ENCODE results near the gene JMJD6. TPM values are rescaled to one million over a fixed set of nuclear protein-coding genes. Genes with fewer than 3 reads are reported as not detected.
"Not testable (repeated sequence)": the region's sequence is repeated elsewhere in the genome, so short reads cannot be mapped to it uniquely, and the experiment has no call there.

JMJD6 gene
- total RNA-seq, 2 donors from 2014 or later = 27.2 to 31.3 TPM

DNA sequence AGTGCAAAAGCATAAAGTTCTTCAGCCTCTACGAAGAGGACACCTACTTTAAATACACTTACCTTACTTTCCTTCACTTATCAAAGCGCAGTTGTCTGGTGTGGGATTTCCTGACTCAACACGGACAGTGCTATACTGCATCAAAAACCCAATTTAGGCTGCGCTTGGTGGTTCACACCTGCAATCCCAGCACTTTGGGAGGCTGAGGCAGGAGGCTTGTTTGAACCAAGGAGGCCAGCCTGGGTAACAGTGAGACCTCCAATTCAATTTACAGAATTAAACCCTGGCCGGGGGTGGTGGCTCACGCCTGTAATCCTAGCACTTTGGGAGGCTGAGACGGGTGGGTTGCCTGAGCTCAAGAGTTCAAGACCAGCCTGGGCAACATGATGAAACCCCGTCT is 4.1 kb downstream of the JMJD6 start:
- DNase-seq = no peak
- intact Hi-C loops (cut with DNase I, micrococcal nuclease) = no loop called here
- ATAC-seq = no peak

DNA sequence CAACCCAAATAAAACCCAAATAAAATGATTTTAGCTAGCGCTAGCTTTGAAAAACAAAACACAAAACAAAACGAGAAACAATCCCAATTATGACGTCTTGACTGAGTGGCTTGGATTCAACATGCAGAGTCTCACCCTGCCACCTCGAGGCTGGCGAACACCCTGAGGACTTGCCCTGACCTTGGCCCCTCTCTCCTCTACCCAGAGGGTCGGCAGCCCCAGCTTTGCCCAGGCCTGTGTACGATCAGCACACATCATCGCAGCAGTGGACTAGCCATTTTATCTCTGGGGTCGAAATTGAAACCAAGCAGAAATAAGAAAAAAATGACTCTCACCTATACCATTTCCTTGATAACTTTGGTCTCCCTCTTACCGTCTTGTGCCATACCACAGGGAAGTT is 4.9 kb downstream of the JMJD6 start:
- ATAC-seq (no peak), DNase-seq (no peak)
- intact Hi-C loops (cut with DNase I, micrococcal nuclease) = no loop called here

DNA sequence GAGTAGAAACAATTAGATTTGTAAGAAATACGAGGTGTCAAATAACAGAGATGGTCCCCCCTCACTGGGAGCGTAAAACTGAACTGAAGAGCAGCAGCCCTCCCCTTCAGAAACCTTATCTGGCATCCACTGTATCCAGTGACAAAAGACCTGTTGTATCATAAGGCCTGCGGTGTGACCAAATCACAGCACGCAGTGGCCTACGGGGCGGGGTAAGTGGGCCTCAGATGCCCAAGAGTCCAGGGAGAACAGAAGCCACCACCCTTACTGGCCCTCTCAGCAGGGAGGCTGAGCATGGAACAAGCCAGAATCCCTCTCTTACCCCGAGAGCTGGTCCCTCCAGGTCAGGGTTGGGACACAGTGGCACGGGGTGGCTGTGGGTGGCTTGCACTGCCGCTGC is 5.5 kb downstream of the JMJD6 start:
- intact Hi-C loops (cut with DNase I, micrococcal nuclease) = no loop called here
- DNase-seq (no peak), ATAC-seq (no peak)

DNA sequence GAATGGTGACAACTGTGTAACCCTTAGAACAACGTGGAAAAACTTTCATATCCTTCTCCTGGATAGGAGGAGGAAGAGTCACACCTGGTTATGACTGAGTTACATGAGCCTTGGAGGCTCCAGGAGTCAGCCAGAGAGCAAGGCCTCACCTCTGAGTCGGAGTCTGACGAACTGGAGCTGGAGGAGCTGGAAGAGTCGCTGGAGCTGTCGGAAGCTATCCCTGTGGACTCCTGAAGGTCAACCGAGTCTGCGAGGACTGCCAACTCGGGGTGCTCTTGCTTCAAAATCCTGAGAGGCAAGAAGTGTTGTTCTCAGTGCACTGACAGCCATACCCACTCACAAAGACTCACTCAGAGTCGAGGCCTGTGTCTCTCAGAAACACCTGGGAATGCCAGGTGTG is 6.2 kb downstream of the JMJD6 start:
- intact Hi-C loops (cut with DNase I, micrococcal nuclease) = no loop called here
- ATAC-seq (no peak), DNase-seq (no peak)

DNA sequence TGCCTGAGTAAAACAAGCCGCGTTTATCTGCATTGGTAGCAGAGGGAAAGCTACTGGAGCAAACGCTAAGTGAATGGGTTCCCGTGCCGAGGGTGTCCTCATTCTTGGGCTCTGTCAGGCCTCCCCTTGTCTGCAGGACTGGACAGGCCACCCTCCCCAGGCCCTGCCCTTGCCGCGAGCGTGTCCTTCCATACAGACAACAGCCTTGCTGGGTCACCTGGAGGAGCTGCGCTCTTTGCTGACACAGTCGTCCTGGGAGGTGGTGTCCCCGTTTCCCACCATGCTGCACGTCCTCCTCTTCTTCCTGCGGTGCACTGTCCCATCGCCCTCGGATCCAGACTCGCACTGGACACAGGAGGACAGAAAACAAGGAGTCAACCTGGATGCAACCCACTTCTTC is 7.9 kb downstream of the JMJD6 start:
- DNase-seq (no peak), ATAC-seq (no peak)
- intact Hi-C loops (cut with DNase I, micrococcal nuclease) = loop anchor here in 1 of 2 donors (5.0 kb wide), 1 partner anchor 161 kb away; no protein-coding TSS in a partner anchor

DNA sequence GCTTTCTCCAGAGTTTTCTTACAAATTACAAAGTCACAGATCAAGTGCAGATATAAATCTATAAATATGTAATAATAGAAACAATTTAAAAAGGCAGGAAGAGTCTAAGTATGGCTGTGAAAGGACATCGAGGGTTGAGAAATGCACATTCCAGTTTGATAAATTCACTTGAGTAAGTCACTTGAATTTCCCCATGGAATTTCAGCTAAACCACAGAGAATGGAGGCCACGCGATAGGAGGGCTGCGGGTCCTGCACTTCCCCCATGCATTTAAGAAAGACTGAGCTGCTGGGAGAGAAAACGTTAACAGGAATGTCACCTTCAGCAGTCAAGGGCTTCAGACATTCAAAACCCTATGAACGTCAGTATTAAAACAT is 9.6 kb downstream of the JMJD6 start:
- ATAC-seq (no peak), DNase-seq (no peak)
- intact Hi-C loops (cut with DNase I, micrococcal nuclease) = loop anchor here in 1 of 2 donors (5.0 kb wide), 1 partner anchor 160 kb away; no protein-coding TSS in a partner anchor

DNA sequence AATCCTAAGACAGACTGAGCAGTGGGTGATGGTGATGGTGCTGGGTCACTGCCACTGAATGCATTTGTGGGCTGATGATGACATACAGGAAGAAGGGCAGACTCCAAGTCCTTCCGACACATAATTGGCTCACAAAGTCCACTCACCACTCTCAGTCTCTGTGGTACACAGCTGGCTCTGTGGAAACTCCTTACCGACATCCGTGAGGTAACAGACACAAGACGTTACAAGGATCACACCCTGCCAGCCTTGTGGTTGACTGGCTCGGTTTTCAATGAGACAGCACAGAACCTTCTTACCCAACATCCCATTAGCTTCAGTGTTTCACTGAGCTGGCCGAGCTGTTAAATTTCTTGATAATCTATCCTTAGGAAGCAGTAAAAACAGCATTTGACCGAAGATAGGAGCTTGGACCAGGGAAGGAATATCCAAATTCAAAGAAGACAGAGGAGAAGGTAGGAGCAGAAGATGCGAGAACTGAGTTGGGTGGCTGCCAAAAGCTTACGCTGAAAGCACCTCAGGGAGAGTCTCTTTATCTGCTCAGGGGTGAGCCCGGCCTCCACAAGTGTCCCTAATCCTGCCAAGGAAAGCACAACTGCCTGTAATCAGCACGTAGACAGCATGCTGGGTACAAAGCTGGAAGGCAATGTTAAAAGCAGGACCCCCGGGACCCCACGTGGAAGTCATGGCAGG is 10.1 kb downstream of the JMJD6 start:
- DNase-seq (no peak), ATAC-seq (peak; percentile 37)
- intact Hi-C loops (cut with DNase I, micrococcal nuclease) = loop anchor here in 1 of 2 donors (5.0 kb wide), 1 partner anchor 159 kb away; no protein-coding TSS in a partner anchor

DNA sequence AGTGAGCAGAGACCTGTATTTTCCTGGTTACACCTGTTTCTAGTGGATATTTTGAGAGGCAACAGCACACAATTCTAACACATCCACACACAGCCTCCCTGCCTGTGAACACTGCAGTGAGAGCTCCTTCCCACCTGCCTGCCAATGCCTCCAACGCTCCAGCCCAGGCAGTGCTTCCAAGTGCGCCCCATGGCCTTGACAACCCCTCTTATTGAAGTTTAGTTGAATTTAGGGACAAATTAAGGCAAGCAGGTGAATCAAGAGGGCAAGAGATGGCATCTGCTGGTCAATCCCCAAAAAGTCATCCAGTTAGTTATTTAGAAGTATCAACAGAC is 10.9 kb downstream of the JMJD6 start:
- DNase-seq = no peak
- intact Hi-C loops (cut with DNase I, micrococcal nuclease) = loop anchor here in 1 of 2 donors (5.0 kb wide), 1 partner anchor 158 kb away; no protein-coding TSS in a partner anchor
- no peak for ATAC-seq

DNA sequence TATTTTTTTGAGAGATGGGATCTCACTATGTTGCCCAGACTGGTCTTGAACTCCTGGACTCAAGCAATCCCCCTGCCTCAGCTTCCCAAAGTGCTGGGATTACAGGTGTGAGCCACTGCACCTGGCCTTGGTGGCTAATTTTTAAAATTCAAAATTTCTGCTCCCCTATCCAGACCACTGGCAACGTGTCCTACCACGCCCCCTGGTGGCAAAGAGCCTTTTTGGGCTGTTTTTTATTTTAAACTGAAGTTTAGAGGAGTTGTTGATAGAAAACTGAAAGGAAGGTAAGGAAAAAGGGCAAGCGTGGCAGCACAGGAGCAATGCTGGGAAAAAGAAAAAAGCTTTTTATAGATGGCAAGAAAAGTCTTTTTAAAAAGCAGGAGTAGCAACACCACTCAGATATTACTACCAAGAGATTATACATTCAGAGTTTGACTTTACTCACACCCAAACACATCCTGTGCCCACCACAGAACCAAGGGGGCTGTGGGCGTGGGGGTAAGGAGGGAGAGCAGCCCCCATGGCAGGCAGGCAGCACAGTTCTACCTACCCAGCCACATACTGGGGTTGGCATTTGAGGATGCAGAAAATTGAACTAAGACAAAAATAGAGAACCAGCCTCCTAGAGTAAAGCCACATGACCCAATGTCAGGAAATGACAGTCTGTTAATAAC is 11.4 kb downstream of the JMJD6 start:
- peak in 1 of 2 donors; percentile 83 for DNase-seq
- ATAC-seq = no peak
- intact Hi-C loops (cut with DNase I, micrococcal nuclease) = loop anchor here in 1 of 2 donors (5.0 kb wide), 1 partner anchor 158 kb away; no protein-coding TSS in a partner anchor

DNA sequence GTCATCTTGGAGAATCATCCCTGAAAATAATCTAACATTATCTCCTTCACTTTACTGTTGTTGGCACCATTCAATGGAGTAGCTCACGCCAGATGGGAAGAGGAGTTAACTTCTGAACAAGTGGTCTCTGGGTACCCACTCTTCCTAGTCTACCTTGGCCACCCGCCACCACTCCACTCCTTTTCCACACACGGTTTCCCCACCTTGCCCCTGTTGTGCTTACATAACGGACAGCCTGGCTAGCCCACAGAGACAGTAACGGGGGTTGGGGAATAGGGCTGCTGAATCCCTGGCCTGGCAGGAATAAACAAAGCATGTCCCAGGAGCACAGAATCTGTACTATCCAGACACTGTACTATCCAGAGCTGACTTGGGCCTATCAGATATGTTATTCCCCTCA is 12.1 kb downstream of the JMJD6 start:
- DNase-seq (no peak), ATAC-seq (no peak)
- intact Hi-C loops (cut with DNase I, micrococcal nuclease) = no loop called here

DNA sequence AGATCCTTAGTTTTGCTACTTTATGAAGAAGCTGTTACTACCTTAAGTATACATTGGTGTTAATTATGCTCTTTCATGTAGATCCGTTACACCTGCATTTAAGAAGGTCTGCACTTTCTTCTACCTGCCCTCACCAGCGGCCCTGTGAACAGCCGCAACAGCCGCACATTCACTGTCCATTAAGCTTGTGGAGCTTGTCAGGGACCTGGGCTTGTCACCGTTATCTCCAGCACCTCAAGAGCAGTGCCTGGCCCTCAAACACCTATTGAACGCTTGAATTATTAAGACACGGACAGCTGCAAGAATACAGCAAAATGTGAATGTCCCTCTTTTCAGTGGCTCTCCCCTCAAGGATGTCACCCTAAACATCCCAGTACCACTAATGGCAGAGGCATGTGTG is 12.6 kb downstream of the JMJD6 start:
- no peak for DNase-seq
- intact Hi-C loops (cut with DNase I, micrococcal nuclease) = no loop called here
- ATAC-seq = no peak

DNA sequence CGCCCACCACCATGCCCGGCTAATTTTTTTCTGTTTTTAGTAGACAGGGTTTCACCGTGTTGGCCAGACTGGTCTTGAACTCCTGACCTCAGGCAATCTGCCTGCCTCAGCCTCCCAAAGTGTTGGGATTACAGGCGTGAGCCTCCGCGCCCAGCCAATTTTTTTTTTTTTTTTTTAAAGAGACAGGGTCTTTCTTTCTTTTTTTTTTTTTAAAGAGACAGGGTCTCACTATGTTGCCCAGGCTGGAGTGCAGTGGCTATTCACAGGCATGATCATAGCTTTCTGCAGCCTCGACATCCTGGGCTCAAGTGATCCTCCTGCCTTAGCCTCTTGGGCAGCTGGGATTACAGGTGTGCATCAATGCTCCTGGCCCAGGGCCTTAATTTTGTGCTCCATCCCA is 14.1 kb downstream of the JMJD6 start:
- intact Hi-C loops (cut with DNase I, micrococcal nuclease); DNase-seq; ATAC-seq: not testable (repeated sequence)

DNA sequence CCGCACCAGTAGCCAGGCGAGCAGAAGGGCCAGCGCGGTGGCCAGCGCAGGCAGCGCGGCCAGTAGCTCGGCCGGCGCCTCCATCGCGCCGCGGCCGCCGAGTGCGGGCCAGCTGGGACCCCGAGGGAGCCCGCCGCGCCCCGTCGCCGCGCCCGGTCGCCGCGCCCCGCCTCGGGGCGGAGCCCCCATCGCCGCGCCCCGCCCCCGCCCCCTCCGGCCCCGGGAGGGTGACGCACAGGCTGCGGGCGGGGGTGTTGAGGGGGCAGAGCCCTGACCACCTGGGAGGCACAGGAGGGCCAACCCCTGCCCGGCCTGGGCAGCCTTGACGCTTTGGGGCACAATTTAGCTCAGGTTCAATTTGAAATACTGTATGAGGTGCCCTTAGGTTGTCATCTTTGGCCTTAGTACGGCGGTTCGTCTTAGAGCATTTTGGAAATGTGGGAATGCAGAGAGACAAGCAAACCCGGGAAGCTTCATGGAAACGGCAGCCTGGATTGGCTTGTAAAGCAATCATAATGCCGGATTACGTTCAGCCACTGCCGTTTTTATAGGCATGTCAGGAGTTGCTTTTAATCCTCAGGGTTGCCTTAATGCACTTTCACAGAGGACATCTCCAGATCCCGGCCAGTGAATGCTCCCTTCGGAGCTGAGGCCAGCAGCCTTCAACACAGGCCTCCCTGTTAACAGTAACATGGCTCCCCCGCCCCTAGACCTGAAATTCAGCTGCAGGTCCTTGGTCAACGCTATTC is 15.4 kb downstream of the JMJD6 start, which contains the start of gene MXRA7:
TSS of gene MXRA7 (minus strand) at position 103 of the 749 bp plus-strand sequence. CDS start at position 84, 19 bp downstream.
- intact Hi-C loops (cut with DNase I, micrococcal nuclease) = no loop called here
- peak; percentile 65 to 72 for DNase-seq
- ATAC-seq = peak; percentile 78

DNA sequence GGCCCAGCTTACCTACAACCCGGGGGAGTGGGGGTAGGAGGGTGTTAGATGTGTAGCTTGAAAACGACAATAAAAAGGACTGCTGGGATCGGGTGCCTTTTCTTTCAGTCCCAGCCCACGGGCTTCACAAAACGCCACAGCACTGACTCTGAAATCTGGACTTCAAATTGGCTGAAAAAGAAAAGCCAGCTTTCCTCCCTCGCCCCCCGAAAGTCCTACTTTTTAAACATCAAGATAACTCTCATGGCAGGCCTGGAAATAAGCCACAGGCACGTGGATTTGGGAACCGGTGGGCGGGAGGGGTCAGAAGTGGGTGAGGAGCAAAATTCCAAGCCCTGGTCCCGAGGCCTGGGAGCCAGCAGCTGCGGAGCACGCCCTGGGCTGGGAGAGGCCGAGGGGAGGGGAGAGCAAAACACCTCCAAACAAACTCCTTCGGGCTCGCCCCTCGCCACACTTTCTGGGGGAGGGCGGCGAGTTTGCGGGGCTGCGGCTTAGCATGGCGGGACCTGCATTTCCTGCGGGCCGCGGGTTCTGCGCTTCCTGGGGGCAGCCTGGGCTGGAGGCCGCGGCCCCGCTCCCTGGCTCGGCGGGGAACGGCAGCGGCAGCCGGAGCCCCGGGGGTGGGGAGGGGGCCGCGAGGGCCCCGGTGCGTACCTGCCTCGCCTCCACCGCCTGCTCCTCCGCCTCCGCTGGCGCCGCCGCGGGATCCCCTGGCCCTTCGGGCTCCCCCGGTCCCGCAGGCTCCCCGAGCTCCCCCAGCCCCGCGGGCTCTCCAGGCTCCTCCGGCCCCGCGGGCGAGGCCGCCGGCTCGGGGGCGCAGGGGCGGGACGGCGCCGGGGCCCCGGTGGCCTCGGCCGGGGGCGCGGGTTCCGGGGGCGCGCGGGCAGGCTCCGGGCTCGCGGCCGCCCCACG is 16.2 kb downstream of the JMJD6 start:
- intact Hi-C loops (cut with DNase I, micrococcal nuclease) = not testable (repeated sequence)
- DNase-seq (peak in 1 of 2 donors; percentile 28), ATAC-seq (peak; percentile 28)

DNA sequence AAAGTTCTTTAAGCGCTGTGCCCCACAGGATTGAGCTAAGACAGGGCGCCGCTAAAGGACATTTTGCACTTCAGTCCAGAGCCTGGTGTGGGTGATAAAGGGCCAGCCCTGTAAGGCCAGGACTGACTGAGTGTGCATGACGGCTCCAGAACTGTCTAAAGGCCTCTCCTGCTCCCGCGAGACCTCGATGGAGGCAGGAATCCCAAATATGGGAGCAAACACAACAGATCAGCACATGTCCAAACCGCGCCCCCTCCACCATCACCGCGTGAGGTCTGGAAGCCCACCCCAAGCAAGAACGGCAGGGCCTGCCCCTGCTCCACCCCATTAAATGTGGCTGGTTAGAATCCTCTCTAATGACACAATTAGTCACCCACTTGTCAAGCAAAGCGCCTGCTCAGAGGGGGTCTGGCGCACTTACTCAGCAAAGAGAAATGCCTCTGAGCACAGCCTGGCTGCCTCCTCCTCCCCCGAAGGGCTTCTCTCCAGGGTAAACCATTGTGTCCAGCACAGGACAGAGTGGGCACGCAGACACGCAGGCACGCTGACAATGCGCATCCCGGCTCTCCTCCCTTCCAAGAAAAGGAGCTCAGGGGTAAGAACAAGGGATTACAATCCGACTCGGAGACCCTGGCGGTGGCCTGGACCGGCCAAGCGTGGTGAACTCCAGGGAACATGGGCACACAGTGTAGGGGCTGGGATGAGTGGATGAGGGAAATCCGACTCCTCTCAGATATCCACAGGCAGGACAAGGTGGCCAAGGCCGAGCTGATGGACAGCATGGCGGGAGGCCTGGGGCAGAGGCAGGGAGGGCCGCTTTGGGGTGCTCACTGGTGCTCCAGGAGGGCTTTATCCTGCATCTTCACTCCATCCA is 17.1 kb downstream of the JMJD6 start:
- intact Hi-C loops (cut with DNase I, micrococcal nuclease) = no loop called here

DNA sequence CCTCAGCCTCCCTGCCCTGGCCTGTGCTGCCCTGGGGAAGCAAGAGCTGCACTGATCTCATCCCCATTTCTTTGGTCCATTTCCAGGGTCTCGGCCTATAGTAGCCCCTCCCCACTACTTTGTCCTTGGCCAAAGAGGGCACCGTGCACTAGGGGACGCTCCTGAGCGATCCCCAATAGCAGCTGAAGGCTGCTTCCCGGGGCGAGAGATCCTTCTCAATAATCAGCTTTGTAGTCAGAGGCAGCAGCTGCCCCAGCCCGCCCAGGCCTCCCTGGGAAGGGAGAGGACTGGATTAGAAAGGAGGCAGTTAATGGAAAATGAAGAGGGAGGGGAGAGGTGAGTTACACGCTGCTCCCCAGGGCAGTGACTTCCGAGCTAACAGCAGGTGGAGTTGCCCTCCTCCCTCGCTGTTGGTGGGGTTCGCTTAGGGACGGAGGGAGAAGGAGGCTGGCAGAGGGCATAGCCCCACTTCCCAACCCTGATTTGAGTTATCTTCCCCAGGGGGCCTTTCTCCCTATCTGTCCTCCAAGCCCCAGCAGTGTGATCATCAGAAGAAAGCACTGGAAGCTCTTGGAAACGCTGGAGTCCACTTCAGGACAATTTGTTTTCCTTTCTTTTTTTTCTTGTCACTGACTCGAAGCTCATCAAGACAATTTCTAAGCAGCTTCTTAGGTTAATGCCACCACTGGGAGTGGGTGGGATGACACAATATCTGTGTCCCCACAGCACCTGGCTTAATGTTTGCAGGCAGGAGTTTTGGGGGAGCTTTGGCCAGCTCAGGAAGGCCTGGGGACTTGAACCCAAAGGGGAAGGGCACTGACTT is 18.2 kb downstream of the JMJD6 start:
- no peak for DNase-seq
- no peak for ATAC-seq
- intact Hi-C loops (cut with DNase I, micrococcal nuclease) = no loop called here

More for the DNA sequence above, 17.1 kb downstream of the JMJD6 start:
- DNase-seq (peak; percentile 57 to 84), ATAC-seq (peak; percentile 27)

DNA sequence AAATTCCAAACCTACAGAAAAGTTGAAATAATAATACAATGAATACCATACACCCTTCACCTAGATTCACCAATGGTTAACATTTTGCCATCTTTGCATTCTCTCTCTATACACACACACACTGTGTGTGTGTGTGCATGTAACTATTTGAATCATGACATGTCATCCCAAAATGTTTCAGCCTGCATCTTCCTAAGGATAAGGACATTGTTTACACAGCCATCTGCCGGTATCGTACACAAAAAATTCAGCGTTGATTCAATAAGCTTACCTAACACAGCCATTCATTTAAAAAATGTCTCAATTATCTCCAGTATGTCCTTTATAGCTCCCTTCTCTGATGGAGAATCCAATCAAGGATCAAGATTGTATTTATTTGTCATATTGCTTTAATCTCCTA is 19.6 kb downstream of the JMJD6 start:
- no peak for DNase-seq
- intact Hi-C loops (cut with DNase I, micrococcal nuclease) = no loop called here
- ATAC-seq = no peak

Measured in left colon (tissue), 2 donors.